GM12878 (cell line): ENCODE results near the gene ZC3H12D. TPM values are rescaled to one million over a fixed set of nuclear protein-coding genes. Genes with fewer than 3 reads are reported as not detected.

Source experiments
- ATF3 ChIP-seq: IDR thresholded peaks from 2 replicates; pipeline ENCODE4 v1.6.1; 2011; ENCODE audit warnings: low read depth, mild to moderate bottlenecking, low read length, moderate library complexity, borderline replicate concordance; ENCODE audit errors: extremely low read depth
- CEBPZ ChIP-seq: fragments of 150-350 bp; IDR thresholded peaks from 2 replicates; pipeline ENCODE4 v1.6.1; 2016; ENCODE audit warnings: low read depth, low read length
- CREM ChIP-seq: IDR thresholded peaks from 2 replicates; pipeline ENCODE4 v1.6.1; 2014; ENCODE audit warnings: antibody characterized with exemption, low read depth
- HDAC6 ChIP-seq: fragments of 200-600 bp; sonication (generic); IDR thresholded peaks from one replicate; pipeline ENCODE4 v1.8.0; 2017; ENCODE audit warnings: antibody characterized with exemption; ENCODE audit not compliant: unreplicated experiment
- IRF5 ChIP-seq: fragments of 450-650 bp; IDR thresholded peaks from 2 replicates; pipeline ENCODE4 v1.6.1; 2017; ENCODE audit warnings: borderline replicate concordance
- MEF2A ChIP-seq: IDR thresholded peaks from 2 replicates; pipeline ENCODE4 v1.6.1; 2011; ENCODE audit warnings: low read depth, mild to moderate bottlenecking, low read length, moderate library complexity; ENCODE audit not compliant: insufficient read depth
- MTA3 ChIP-seq: IDR thresholded peaks from 2 replicates; pipeline ENCODE4 v1.6.1; 2012; ENCODE audit warnings: low read length, inconsistent platforms, borderline replicate concordance
- NFIC ChIP-seq: IDR thresholded peaks from 2 replicates; pipeline ENCODE4 v1.6.1; 2012; ENCODE audit warnings: low read depth, mild to moderate bottlenecking, inconsistent platforms, low read length, moderate library complexity
- PRDM15 ChIP-seq: fragments of 450-650 bp; formaldehyde crosslinking; IDR thresholded peaks from 2 replicates; pipeline ENCODE4 v1.4.0; 2020; ENCODE audit warnings: mild to moderate bottlenecking, moderate library complexity
- RAD21 ChIP-seq: IDR thresholded peaks from 2 replicates; pipeline ENCODE4 v1.6.1; 2011; ENCODE audit warnings: mild to moderate bottlenecking, low read depth, low read length, moderate library complexity; ENCODE audit not compliant: insufficient read depth
- RELA ChIP-seq: fragments of 450-650 bp; IDR thresholded peaks from 2 replicates; pipeline ENCODE4 v1.8.0; 2014; ENCODE audit warnings: borderline replicate concordance; ENCODE audit not compliant: partially characterized antibody
- ZBED1 ChIP-seq: IDR thresholded peaks from 2 replicates; pipeline ENCODE4 v1.6.1; 2016; ENCODE audit warnings: borderline replicate concordance
- ZBTB11 ChIP-seq: fragments of 450-650 bp; formaldehyde crosslinking; IDR thresholded peaks from 2 replicates; pipeline ENCODE4 v1.5.0; 2022; ENCODE audit warnings: mild to moderate bottlenecking, missing genetic modification characterization
- ZNF24 ChIP-seq: fragments of 450-650 bp; IDR thresholded peaks from 2 replicates; pipeline ENCODE4 v1.6.1; 2017; ENCODE audit warnings: antibody characterized with exemption, mild to moderate bottlenecking
- ZNF384 ChIP-seq: IDR thresholded peaks from 2 replicates; pipeline ENCODE4 v1.6.1; 2012; ENCODE audit warnings: low read depth, mild to moderate bottlenecking, low read length, improper control_type of control experiment, borderline replicate concordance
- polyA plus RNA-seq, 11 experiments: library from polyadenylated mRNA; depleted of rRNA in 4 of 11; unstranded in 6 of 11; stranded (reverse) in 5 of 11; fragments of >200 nt; fragmentation: Nextera tagmentation in 4 of 11; fragmentation: Illumina TruSeq in 1 of 11; extraction: Ambion mirVana in 4 of 11; extraction: Trizol in 1 of 11; gene quantifications; 1 replicate in 1 of 11; 2 replicates in 10 of 11; pipeline versions ENCODE4 v1.2.1 to v1.2.3, GENCODE V29; 2011 to 2016; ENCODE audit warnings: inconsistent platforms in 2 of 11, missing spikeins in 2 of 11, low read depth in 1 of 11
- total RNA-seq, 4 experiments: library from RNA; depleted of rRNA in 3 of 4; stranded (reverse); fragments of >200 nt in 3 of 4; fragmentation: Illumina TruSeq in 1 of 4; extraction: Trizol in 1 of 4; gene quantifications; 2 replicates each; pipeline versions ENCODE4 v1.2.1 to v1.2.3, GENCODE V29; 2013 to 2021

Gene ZC3H12D
- total and polyA plus RNA-seq, 10 of the 15 experiments (the other 5 are each of a cell fraction or from before 2014, with no cell fraction given), result 1.4 to 29.7 (median 8.8) TPM

- TF ChIP-seq NFIC (peak; percentile 82; the same call in 1 of the 2 replicates), ZBED1 (no peak; the same call in 1 of the 2 replicates), MEF2A (peak; percentile 60), RAD21 (peak; percentile 45), ATF3 (no peak), RELA (peak; percentile 79), CEBPZ (no peak), ZNF384 (peak; percentile 98), PRDM15 (CRISPR knock-in tag) (no peak), MTA3 (no peak), CREM (peak; percentile 36; the same call in 1 of the 2 replicates), IRF5 (no peak), HDAC6 (no peak), ZBTB11 (no peak), ZNF24 (peak; percentile 42; the same call in 1 of the 2 replicates)
Measured at GRCh38 chr6:149484733-149485700, at the start of gene ZC3H12D (continued).
